ENCODE results near the gene BNIP5.

Gene BNIP5

GRCh38 chr6:36267731-36268477 lies 68.8 kb downstream of the BNIP5 start:
- no peak for DNase-seq (ENCODE audit: low read depth, low spot score)

GRCh38 chr6:36266913-36267644 lies 69.6 kb downstream of the BNIP5 start:
- no peak for DNase-seq (ENCODE audit: low read depth, low spot score)
